ENCODE results near the gene SLA2. TPM values are rescaled to one million over a fixed set of nuclear protein-coding genes. Genes with fewer than 3 reads are reported as not detected.
A peak's percentile ranks its signal among the peaks of the same experiment; 100 is the strongest.
"Not testable (repeated sequence)": the region's sequence is repeated elsewhere in the genome, so short reads cannot be mapped to it uniquely, and the experiment has no call there.

SLA2 gene
- 1 to 10 TPM; 2.8 to 5.0 (median 3.6) TPM for total RNA-seq

- peak in 2 of 3 donors; percentile 80 to 88 for DNase-seq
- Histone ChIP-seq H3K27me3 (no peaks in the 10 kb centered on the region), H3K27ac (peak within 1 kb of the TSS; percentile 60 to 81 (median 70)), H3K36me3 (no peaks in the 10 kb centered on the region), H3K4me1 (peaks cover 0 to 11% (median 0%) of the 10 kb centered on the region in 4 donors), H3K4me3 (peak within 1 kb of the TSS; percentile 22 to 45 (median 32)), H3K9me3 (no peaks in the 10 kb centered on the region)
- TF ChIP-seq POLR2A (IDR thresholded peaks at IDR 0.05) (peak; percentile 29 to 31), CTCF (IDR thresholded peaks at IDR 0.05) (no peak)
These were observed at the start of gene SLA2 for GRCh38 chr20:36645998-36646397. Gene SLA2 (minus strand): TSS chr20:36646196. CDS start chr20:36641335, 4,861 bp downstream.

GRCh38 chr20:36695467-36695866 lies 49.5 kb upstream of the SLA2 start:
- H3K27me3 ChIP-seq, H3K27ac ChIP-seq, H3K4me3 ChIP-seq, DNase-seq, H3K4me1 ChIP-seq, H3K9me3 ChIP-seq, H3K36me3 ChIP-seq: not testable (repeated sequence)

- H3K27ac ChIP-seq: no peak overlapping the region
- TF ChIP-seq POLR2A (IDR thresholded peaks at IDR 0.05) (no peak), CTCF (IDR thresholded peaks at IDR 0.05) (no peak)
- peaks cover 0 to 19% (median 0%) of the 10 kb centered on the region in 3 donors for H3K36me3 ChIP-seq
- H3K27me3 ChIP-seq: no peaks in the 10 kb centered on the region
- DNase-seq: no peak
- H3K4me1 ChIP-seq: no peaks in the 10 kb centered on the region
- no peaks in the 10 kb centered on the region for H3K9me3 ChIP-seq
- H3K4me3 ChIP-seq: no peak overlapping the region
These were observed 42.6 kb upstream of the SLA2 start for GRCh38 chr20:36688630-36689029.

- Histone ChIP-seq H3K27me3 (no peaks in the 10 kb centered on the region), H3K9me3 (no peaks in the 10 kb centered on the region), H3K36me3 (peaks cover 0 to 19% (median 0%) of the 10 kb centered on the region in 3 donors), H3K4me1 (no peaks in the 10 kb centered on the region), H3K27ac (no peak overlapping the region), H3K4me3 (no peak overlapping the region)
- no peak for DNase-seq
- no peak for TF ChIP-seq POLR2A (IDR thresholded peaks at IDR 0.05)
- no peak for TF ChIP-seq CTCF (IDR thresholded peaks at IDR 0.05)
These were observed 41.9 kb upstream of the SLA2 start for GRCh38 chr20:36687850-36688249.

- H3K36me3 ChIP-seq: peaks cover 0 to 26% (median 0%) of the 10 kb centered on the region in 3 donors
- no peak for DNase-seq
- TF ChIP-seq POLR2A (IDR thresholded peaks at IDR 0.05) (no peak), CTCF (IDR thresholded peaks at IDR 0.05) (no peak)
These were observed 40.9 kb upstream of the SLA2 start for GRCh38 chr20:36686944-36687343.

GRCh38 chr20:36686504-36686903 lies 40.5 kb upstream of the SLA2 start:
- H3K4me1 ChIP-seq: no peaks in the 10 kb centered on the region
- peaks cover 0 to 29% (median 0%) of the 10 kb centered on the region in 3 donors for H3K36me3 ChIP-seq
- no peak for DNase-seq
- H3K4me3 ChIP-seq: no peak overlapping the region
- no peaks in the 10 kb centered on the region for H3K9me3 ChIP-seq
- no peaks in the 10 kb centered on the region for H3K27me3 ChIP-seq
- TF ChIP-seq CTCF (IDR thresholded peaks at IDR 0.05) (no peak), POLR2A (IDR thresholded peaks at IDR 0.05) (no peak)
- H3K27ac ChIP-seq: no peak overlapping the region

More at GRCh38 chr20:36686944-36687343, 40.9 kb upstream of the SLA2 start:
- Histone ChIP-seq H3K4me3 (no peak overlapping the region), H3K27ac (no peak overlapping the region), H3K4me1 (no peaks in the 10 kb centered on the region), H3K9me3 (no peaks in the 10 kb centered on the region), H3K27me3 (no peaks in the 10 kb centered on the region)
